Measurements from ENCODE around the gene LRRC10B. TPM values are rescaled to one million over a fixed set of nuclear protein-coding genes. Genes with fewer than 3 reads are reported as not detected.

LRRC10B gene
- total and polyA plus RNA-seq, 7 experiments from 2014 or later, result not detected

- POLR2A ChIA-PET, result no interaction called here
- no peaks in the 10 kb centered on the region for H3K4me1 ChIP-seq (ENCODE audit: control insufficient read depth in 2 of 2, insufficient read depth in 2 of 2, low read length in 2 of 2)
- no peak overlapping the region for H3K27ac Mint-ChIP-seq
- peaks cover 0 to 12% (median 0%) of the 10 kb centered on the region in 5 donors for H3K27me3 Mint-ChIP-seq
- H3K4me3 Mint-ChIP-seq, result no peak overlapping the region
- no peak overlapping the region for H3K4me3 ChIP-seq (ENCODE audit: low read length)
- H3K4me1 Mint-ChIP-seq, result peaks cover 0 to 11% (median 3%) of the 10 kb centered on the region in 7 donors
- no peaks in the 10 kb centered on the region for H3K9me3 Mint-ChIP-seq
- H3K9me3 ChIP-seq (ENCODE audit: control insufficient read depth in 2 of 3, low read length in 3 of 3), result no peaks in the 10 kb centered on the region
- CTCF ChIA-PET, result interaction anchor here (0.6 to 1.0 kb wide), 3 partner anchors 38 to 719 kb away, joined by 3 to 6 read pairs (median 5); no protein-coding TSS in a partner anchor
- H3K36me3 ChIP-seq (ENCODE audit: control insufficient read depth in 2 of 3, insufficient read depth in 3 of 3, low read length in 3 of 3), result peaks cover 0 to 4% (median 0%) of the 10 kb centered on the region in 3 experiments
- intact Hi-C loops (cut with micrococcal nuclease), result no loop called here
- no peak for DNase-seq
- H3K27me3 ChIP-seq (ENCODE audit: control insufficient read depth in 2 of 2, insufficient read depth in 2 of 2, low read length in 2 of 2), result no peaks in the 10 kb centered on the region
- ATAC-seq, result no peak
- no peak overlapping the region for H3K27ac ChIP-seq (ENCODE audit: low read depth, low read length)
- peaks cover 0 to 21% (median 7%) of the 10 kb centered on the region in 5 donors for H3K36me3 Mint-ChIP-seq
Observed at GRCh38 chr11:61484541-61484940, 24.0 kb upstream of the LRRC10B start.

GRCh38 chr11:61485080-61485479 is 23.5 kb upstream of the LRRC10B start:
- Mint-ChIP-seq H3K27ac (no peak overlapping the region), H3K36me3 (peaks cover 0 to 21% (median 7%) of the 10 kb centered on the region in 5 donors), H3K4me3 (no peak overlapping the region), H3K9me3 (no peaks in the 10 kb centered on the region), H3K27me3 (peaks cover 0 to 12% (median 0%) of the 10 kb centered on the region in 5 donors), H3K4me1 (peaks cover 0 to 11% (median 3%) of the 10 kb centered on the region in 7 donors)
- ChIA-PET POLR2A (no interaction called here), CTCF (no interaction called here)
- H3K27ac ChIP-seq (ENCODE audit: low read depth, low read length), result no peak overlapping the region
- no peaks in the 10 kb centered on the region for H3K27me3 ChIP-seq (ENCODE audit: control insufficient read depth in 2 of 2, insufficient read depth in 2 of 2, low read length in 2 of 2)
- H3K4me3 ChIP-seq (ENCODE audit: low read length), result no peak overlapping the region
- peaks cover 0 to 4% (median 0%) of the 10 kb centered on the region in 3 experiments for H3K36me3 ChIP-seq (ENCODE audit: control insufficient read depth in 2 of 3, insufficient read depth in 3 of 3, low read length in 3 of 3)
- no peak for DNase-seq
- H3K9me3 ChIP-seq (ENCODE audit: control insufficient read depth in 2 of 3, low read length in 3 of 3), result no peaks in the 10 kb centered on the region
- no peaks in the 10 kb centered on the region for H3K4me1 ChIP-seq (ENCODE audit: control insufficient read depth in 2 of 2, insufficient read depth in 2 of 2, low read length in 2 of 2)
- ATAC-seq, result no peak
- intact Hi-C loops (cut with micrococcal nuclease), result no loop called here

- ATAC-seq (peak; percentile 45), DNase-seq (no peak)
- no peak overlapping the region for H3K4me3 Mint-ChIP-seq
- Histone ChIP-seq H3K4me3 (ENCODE audit: low read length) (no peak overlapping the region), H3K4me1 (ENCODE audit: control insufficient read depth in 2 of 2, insufficient read depth in 2 of 2, low read length in 2 of 2) (no peaks in the 10 kb centered on the region), H3K9me3 (ENCODE audit: control insufficient read depth in 2 of 3, low read length in 3 of 3) (no peaks in the 10 kb centered on the region), H3K36me3 (ENCODE audit: control insufficient read depth in 2 of 3, insufficient read depth in 3 of 3, low read length in 3 of 3) (peaks cover 0 to 4% (median 0%) of the 10 kb centered on the region in 3 experiments), H3K27me3 (ENCODE audit: control insufficient read depth in 2 of 2, insufficient read depth in 2 of 2, low read length in 2 of 2) (no peaks in the 10 kb centered on the region), H3K27ac (ENCODE audit: low read depth, low read length) (no peak overlapping the region)
- peaks cover 0 to 21% (median 7%) of the 10 kb centered on the region in 5 donors for H3K36me3 Mint-ChIP-seq
- CTCF ChIA-PET, result no interaction called here
- POLR2A ChIA-PET, result interaction anchor here (0.6 kb wide), 1 partner anchor 9 kb away, joined by 3 read pairs; no protein-coding TSS in a partner anchor
- peaks cover 0 to 14% (median 0%) of the 10 kb centered on the region in 5 donors for H3K27me3 Mint-ChIP-seq
- H3K4me1 Mint-ChIP-seq, result peaks cover 0 to 5% (median 0%) of the 10 kb centered on the region in 7 donors
- intact Hi-C loops (cut with micrococcal nuclease), result no loop called here
- H3K27ac Mint-ChIP-seq, result peak overlapping the region in 2 of 9 donors; percentile 41 to 46
- no peaks in the 10 kb centered on the region for H3K9me3 Mint-ChIP-seq
Observed at GRCh38 chr11:61486011-61486620, 22.4 kb upstream of the LRRC10B start.

GRCh38 chr11:61486779-61487178 is 21.8 kb upstream of the LRRC10B start:
- no peak for ATAC-seq
- no peaks in the 10 kb centered on the region for H3K9me3 ChIP-seq (ENCODE audit: control insufficient read depth in 2 of 3, low read length in 3 of 3)
- Mint-ChIP-seq H3K4me1 (peaks cover 0 to 3% (median 0%) of the 10 kb centered on the region in 7 donors), H3K4me3 (no peak overlapping the region), H3K27me3 (peaks cover 0 to 11% (median 0%) of the 10 kb centered on the region in 5 donors), H3K27ac (no peak overlapping the region), H3K9me3 (no peaks in the 10 kb centered on the region), H3K36me3 (peaks cover 0 to 21% (median 7%) of the 10 kb centered on the region in 5 donors)
- ChIA-PET CTCF (no interaction called here), POLR2A (no interaction called here)
- intact Hi-C loops (cut with micrococcal nuclease), result no loop called here
- no peaks in the 10 kb centered on the region for H3K27me3 ChIP-seq (ENCODE audit: control insufficient read depth in 2 of 2, insufficient read depth in 2 of 2, low read length in 2 of 2)
- no peak overlapping the region for H3K27ac ChIP-seq (ENCODE audit: low read depth, low read length)
- no peaks in the 10 kb centered on the region for H3K4me1 ChIP-seq (ENCODE audit: control insufficient read depth in 2 of 2, insufficient read depth in 2 of 2, low read length in 2 of 2)
- no peak for DNase-seq
- H3K36me3 ChIP-seq (ENCODE audit: control insufficient read depth in 2 of 3, insufficient read depth in 3 of 3, low read length in 3 of 3), result peaks cover 0 to 4% (median 0%) of the 10 kb centered on the region in 3 experiments
- no peak overlapping the region for H3K4me3 ChIP-seq (ENCODE audit: low read length)

GRCh38 chr11:61487342-61488025 is 21.1 kb upstream of the LRRC10B start:
- intact Hi-C loops (cut with micrococcal nuclease), result no loop called here
- peaks cover 0 to 25% (median 7%) of the 10 kb centered on the region in 5 donors for H3K36me3 Mint-ChIP-seq
- CTCF ChIA-PET, result no interaction called here
- no peaks in the 10 kb centered on the region for H3K9me3 Mint-ChIP-seq
- Histone ChIP-seq H3K9me3 (ENCODE audit: control insufficient read depth in 2 of 3, low read length in 3 of 3) (no peaks in the 10 kb centered on the region), H3K4me3 (ENCODE audit: low read length) (no peak overlapping the region), H3K4me1 (ENCODE audit: control insufficient read depth in 2 of 2, insufficient read depth in 2 of 2, low read length in 2 of 2) (no peaks in the 10 kb centered on the region), H3K27ac (ENCODE audit: low read depth, low read length) (no peak overlapping the region), H3K36me3 (ENCODE audit: control insufficient read depth in 2 of 3, insufficient read depth in 3 of 3, low read length in 3 of 3) (peaks cover 0 to 4% (median 0%) of the 10 kb centered on the region in 3 experiments), H3K27me3 (ENCODE audit: control insufficient read depth in 2 of 2, insufficient read depth in 2 of 2, low read length in 2 of 2) (no peaks in the 10 kb centered on the region)
- POLR2A ChIA-PET, result no interaction called here
- ATAC-seq, result no peak
- no peak for DNase-seq
- no peak overlapping the region for H3K27ac Mint-ChIP-seq
- H3K4me1 Mint-ChIP-seq, result peaks cover 0 to 3% (median 0%) of the 10 kb centered on the region in 7 donors
- H3K4me3 Mint-ChIP-seq, result no peak overlapping the region
- H3K27me3 Mint-ChIP-seq, result peaks cover 0 to 15% (median 0%) of the 10 kb centered on the region in 5 donors

- CTCF ChIA-PET, result no interaction called here
- no peaks in the 10 kb centered on the region for H3K9me3 Mint-ChIP-seq
- Histone ChIP-seq H3K4me3 (ENCODE audit: low read length) (no peak overlapping the region), H3K27me3 (ENCODE audit: control insufficient read depth in 2 of 2, insufficient read depth in 2 of 2, low read length in 2 of 2) (no peaks in the 10 kb centered on the region), H3K27ac (ENCODE audit: low read depth, low read length) (no peak overlapping the region), H3K4me1 (ENCODE audit: control insufficient read depth in 2 of 2, insufficient read depth in 2 of 2, low read length in 2 of 2) (no peaks in the 10 kb centered on the region), H3K36me3 (ENCODE audit: control insufficient read depth in 2 of 3, insufficient read depth in 3 of 3, low read length in 3 of 3) (peaks cover 0 to 4% (median 0%) of the 10 kb centered on the region in 3 experiments), H3K9me3 (ENCODE audit: control insufficient read depth in 2 of 3, low read length in 3 of 3) (no peaks in the 10 kb centered on the region)
- POLR2A ChIA-PET, result no interaction called here
- H3K27ac Mint-ChIP-seq, result no peak overlapping the region
- H3K27me3 Mint-ChIP-seq, result peaks cover 0 to 6% (median 0%) of the 10 kb centered on the region in 5 donors
- no peak for DNase-seq
- no peak for ATAC-seq
- intact Hi-C loops (cut with micrococcal nuclease), result no loop called here
- peaks cover 0 to 3% (median 0%) of the 10 kb centered on the region in 7 donors for H3K4me1 Mint-ChIP-seq
- no peak overlapping the region for H3K4me3 Mint-ChIP-seq
- peaks cover 0 to 25% (median 7%) of the 10 kb centered on the region in 5 donors for H3K36me3 Mint-ChIP-seq
Observed at GRCh38 chr11:61488651-61489291, 19.8 kb upstream of the LRRC10B start.
